Measurements from ENCODE around the gene COL1A1. TPM values are rescaled to one million over a fixed set of nuclear protein-coding genes. Genes with fewer than 3 reads are reported as not detected.
A peak's percentile ranks its signal among the peaks of the same experiment; 100 is the strongest.

COL1A1 gene
- total RNA-seq, 1 donor from 2014 or later: 12.6 TPM

GRCh38 chr17:50186661-50187393 is 14.6 kb downstream of the COL1A1 start:
- DNase-seq: no peak

DNA sequence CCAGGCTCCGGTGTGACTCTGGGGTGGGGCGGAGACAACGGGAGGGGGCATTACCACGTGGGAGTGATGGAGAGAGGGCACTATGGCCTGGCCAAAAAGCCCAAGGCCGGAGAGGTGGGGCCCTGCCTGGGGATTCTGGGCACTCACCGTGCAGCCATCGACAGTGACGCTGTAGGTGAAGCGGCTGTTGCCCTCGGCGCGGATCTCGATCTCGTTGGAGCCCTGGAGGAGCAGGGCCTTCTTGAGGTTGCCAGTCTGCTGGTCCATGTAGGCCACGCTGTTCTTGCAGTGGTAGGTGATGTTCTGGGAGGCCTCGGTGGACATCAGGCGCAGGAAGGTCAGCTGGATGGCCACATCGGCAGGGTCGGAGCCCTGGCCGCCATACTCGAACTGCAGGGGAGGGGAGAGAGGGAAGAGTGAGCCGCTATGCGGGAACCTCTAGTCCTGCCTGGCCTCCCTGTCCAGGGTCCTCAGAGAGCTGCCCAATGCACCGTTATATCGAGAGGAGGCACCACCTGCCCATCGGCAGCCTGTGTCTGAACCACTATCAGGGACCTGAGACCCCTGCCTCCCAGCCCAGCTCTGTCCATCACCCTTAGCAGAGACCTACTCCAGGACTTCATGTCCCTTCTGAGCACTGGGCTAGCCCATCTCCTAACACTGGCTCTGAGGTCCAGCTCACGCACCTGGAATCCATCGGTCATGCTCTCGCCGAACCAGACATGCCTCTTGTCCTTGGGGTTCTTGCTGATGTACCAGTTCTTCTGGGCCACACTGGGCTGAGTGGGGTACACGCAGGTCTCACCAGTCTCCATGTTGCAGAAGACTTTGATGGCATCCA is 15.6 kb downstream of the COL1A1 start:
- DNase-seq: no peak

GRCh38 chr17:50184611-50185398 is 16.6 kb downstream of the COL1A1 start:
- no peak for DNase-seq

GRCh38 chr17:50184064-50184463 is 17.4 kb downstream of the COL1A1 start:
- no peak for DNase-seq

GRCh38 chr17:50183421-50183994 is 17.9 kb downstream of the COL1A1 start:
- DNase-seq: no peak

- DNase-seq: no peak
Observed at GRCh38 chr17:50182783-50183420, 18.5 kb downstream of the COL1A1 start.

- no peak for DNase-seq
Observed at GRCh38 chr17:50181591-50182560, 19.6 kb downstream of the COL1A1 start.

- no peak for DNase-seq
Observed at GRCh38 chr17:50181144-50181543, 20.3 kb downstream of the COL1A1 start.

- DNase-seq: no peak
Observed at GRCh38 chr17:50180620-50181019, 20.8 kb downstream of the COL1A1 start.

GRCh38 chr17:50180111-50180510 is 21.3 kb downstream of the COL1A1 start:
- DNase-seq: no peak

DNA sequence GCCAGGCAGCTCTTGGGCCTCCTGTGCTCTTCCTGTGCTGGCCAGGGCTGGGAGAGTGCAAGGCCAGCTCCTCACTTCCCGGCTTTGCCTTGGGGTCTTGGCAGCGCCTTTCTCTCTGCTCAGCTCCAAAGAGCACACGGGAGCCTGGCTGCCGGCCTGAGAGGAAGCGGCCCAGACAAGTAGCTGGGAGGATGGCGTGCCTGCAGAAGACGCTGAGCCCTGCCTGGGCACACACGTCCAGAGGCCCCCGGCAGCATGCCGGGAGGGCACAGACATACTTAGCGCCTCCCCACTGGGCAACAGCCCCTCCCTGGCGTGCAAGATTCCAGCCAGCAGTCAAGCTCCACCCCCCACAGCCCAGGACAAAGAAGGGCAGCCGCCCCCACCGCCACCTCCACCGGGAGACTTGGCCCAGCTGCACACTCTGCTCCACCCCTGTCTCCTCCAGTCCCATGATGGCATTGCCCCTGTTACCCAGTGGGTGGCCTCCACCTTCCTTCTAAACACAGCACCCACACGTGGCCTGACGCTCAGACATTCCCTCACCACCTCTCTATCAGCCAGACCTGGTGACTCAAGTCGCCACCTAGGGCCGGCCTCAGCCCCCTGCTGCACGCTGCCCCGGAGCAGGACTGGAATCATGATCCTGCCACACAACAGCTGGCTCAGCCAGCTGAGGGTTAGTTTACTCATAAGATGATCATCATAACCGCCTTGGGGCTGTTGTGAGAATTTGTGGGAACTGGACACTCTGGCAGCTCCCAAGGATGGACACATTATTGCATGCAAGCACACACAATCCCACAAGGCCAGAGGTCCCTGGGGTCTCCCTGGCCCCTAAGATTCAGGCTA is 23.2 kb downstream of the COL1A1 start:
- DNase-seq: peak; percentile 85

DNA sequence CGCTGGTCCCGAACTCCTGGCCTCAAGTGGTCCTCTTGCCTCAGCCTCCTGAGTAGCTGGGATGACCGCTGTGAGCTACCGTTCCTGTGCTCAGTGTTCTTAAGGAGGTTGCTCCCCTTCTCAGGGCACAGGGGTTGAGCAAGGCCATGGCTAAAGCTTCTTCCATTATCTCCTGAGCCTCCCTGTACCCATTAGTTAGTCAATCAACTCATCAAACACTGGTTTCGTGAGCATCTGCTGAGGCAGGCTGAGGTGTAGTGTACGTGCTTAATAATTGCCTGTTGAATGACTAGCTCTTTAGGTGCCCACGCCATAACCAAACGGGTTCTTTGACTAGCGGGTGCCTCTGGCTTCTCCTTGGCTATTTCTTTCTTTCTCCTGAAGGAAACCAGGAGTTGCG is 24.0 kb downstream of the COL1A1 start:
- no peak for DNase-seq

GRCh38 chr17:50176559-50177357 is 24.7 kb downstream of the COL1A1 start:
- DNase-seq: no peak

DNA sequence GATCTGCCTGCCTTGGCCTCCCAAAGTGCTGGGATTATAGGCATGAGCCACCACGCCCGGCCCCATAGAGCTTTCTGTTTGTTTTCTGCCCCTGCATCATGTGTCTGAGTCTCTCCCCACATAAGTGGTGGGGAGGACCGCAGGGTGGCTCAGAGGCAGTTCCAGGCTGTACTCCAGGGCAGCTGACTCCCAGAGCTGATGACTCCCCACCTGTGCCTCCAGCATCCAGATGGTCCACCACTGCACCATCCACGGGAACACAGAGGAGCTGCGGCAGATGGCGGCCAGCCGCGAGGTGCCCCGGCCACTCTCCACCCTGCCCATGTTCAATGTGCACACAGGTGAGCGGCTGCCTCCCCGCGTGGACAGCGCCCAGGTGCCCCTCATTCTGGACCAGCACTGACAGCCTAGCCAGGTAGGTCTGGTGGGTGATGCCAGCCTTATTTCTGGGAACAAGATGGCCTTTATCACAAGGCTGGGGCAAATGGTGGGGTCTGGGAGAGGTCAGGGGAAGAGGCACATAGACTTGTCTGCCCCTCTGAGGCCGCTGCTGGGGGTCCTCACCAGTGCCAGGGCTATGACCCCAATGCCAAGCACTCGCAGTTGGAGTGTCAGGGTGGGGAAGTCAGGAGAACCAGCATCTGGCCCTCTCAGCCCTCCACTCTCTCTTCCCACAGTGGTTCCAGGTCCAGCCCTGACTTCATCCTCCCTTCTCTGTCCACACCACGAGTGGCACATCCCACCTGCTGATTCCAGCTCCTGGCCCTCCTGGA is 26.2 kb downstream of the COL1A1 start:
- no peak for DNase-seq

DNA sequence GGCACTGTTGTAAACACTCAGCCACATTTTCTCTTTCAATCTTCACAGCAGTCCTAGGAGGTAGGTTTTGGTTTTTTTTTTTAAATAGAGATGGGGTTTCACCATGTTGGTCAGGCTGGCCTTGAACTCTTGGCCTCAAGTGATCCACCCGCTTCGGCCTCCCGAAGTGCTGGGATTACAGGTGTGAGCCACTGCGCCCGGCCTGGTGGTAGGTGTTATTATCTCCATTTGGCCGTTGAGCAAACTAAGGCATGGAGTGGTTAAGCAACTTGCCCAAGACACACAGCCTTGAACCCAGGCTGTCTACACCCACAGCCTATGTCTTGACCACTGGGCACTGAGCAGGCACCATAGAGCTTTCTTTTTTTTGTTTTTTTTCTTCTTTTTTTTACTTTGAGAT is 27.0 kb downstream of the COL1A1 start:
- no peak for DNase-seq

DNA sequence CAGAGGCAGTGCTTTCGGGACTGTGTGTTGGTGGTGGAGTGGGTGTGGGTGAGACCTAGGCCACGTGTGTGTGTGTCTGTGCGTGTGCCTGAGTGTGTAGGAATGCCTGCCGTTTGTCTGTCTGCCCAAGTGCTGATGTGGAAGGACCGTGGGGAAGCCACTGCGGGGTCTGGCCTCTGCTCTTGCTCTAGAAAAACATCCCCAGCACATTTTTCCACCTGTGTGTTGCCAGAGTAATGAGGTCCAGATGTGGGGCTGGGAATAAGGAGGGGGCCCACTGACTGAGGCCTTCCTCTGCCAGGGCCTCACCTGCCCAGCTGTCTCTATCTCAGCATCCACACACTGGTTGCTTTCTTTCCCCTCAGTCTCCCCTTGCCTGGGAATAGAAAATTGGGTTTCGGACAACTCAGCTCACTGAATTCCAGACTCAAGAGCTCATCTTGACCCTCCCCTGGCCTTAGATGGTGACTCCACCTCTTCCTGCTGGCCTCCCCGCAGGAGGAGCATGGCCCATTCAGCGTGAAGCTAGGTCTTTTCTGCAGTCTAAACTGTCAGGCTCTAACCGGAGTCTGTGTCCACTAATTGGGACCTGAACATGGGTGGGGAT is 28.0 kb downstream of the COL1A1 start:
- DNase-seq: peak; percentile 37

- DNase-seq: no peak
Observed at GRCh38 chr17:50172936-50173334, 28.5 kb downstream of the COL1A1 start.

GRCh38 chr17:50172130-50172529 is 29.3 kb downstream of the COL1A1 start:
- DNase-seq: no peak
